Neural cell (in vitro differentiated cells): Measurements from ENCODE around the gene RFX8. TPM values are rescaled to one million over a fixed set of nuclear protein-coding genes. Genes with fewer than 3 reads are reported as not detected.

Experiments
- H2AFZ ChIP-seq: fragments of 200-600, 300-800 bp; sonication (generic), shearing (Covaris generic); 2 replicates; pipeline ENCODE4 v1.6.0; 2014; ENCODE audit warnings: low read depth, mild to moderate bottlenecking, antibody characterized with exemption, low read length, moderate library complexity
- H3F3A ChIP-seq: fragments of 200-600 bp; shearing (Covaris generic); 2 replicates; pipeline ENCODE4 v1.6.1; 2016; ENCODE audit warnings: mild to moderate bottlenecking, moderate library complexity, mixed read lengths, antibody characterized with exemption, low read length; ENCODE audit not compliant: insufficient read depth, poor library complexity, severe bottlenecking
- H3K27ac ChIP-seq: fragments of 200-600, 300-800 bp; sonication (generic), shearing (Covaris generic); 2 replicates; pipeline ENCODE4 v1.5.1; 2014; ENCODE audit warnings: mild to moderate bottlenecking, low read length, moderate library complexity
- H3K27me3 ChIP-seq: fragments of 300-800, 200-600 bp; sonication (generic), shearing (Covaris generic); 2 replicates; pipeline ENCODE4 v1.6.0; 2014; ENCODE audit warnings: mild to moderate bottlenecking, low read depth, low read length, moderate library complexity; ENCODE audit not compliant: insufficient read depth
- H3K36me3 ChIP-seq: fragments of 300-800, 200-600 bp; sonication (generic), shearing (Covaris generic); 2 replicates; pipeline ENCODE4 v1.5.1; 2014; ENCODE audit warnings: mild to moderate bottlenecking, antibody characterized with exemption, low read length, moderate library complexity; ENCODE audit not compliant: insufficient read depth
- H3K4me2 ChIP-seq: fragments of 300-800, 200-600 bp; sonication (generic), shearing (Covaris generic); 2 replicates; pipeline ENCODE4 v1.6.0; 2014; ENCODE audit warnings: mild to moderate bottlenecking, low read length
- H3K4me3 ChIP-seq: fragments of 300-800, 200-600 bp; sonication (generic), shearing (Covaris generic); 2 replicates; pipeline ENCODE4 v1.5.1; 2014; ENCODE audit warnings: mild to moderate bottlenecking, low read length, moderate library complexity
- H3K79me2 ChIP-seq: fragments of 200-600 bp; shearing (Covaris generic); replicated peaks from 2 replicates; pipeline ENCODE4 v1.6.0; 2014; ENCODE audit warnings: mild to moderate bottlenecking, low read length, moderate library complexity; ENCODE audit not compliant: insufficient read depth
- H3K9ac ChIP-seq: fragments of 300-800, 200-600 bp; sonication (generic), shearing (Covaris generic); 2 replicates; pipeline ENCODE4 v1.6.1; 2016; ENCODE audit warnings: mild to moderate bottlenecking, low read length, mixed read lengths
- H3K9me2 ChIP-seq: fragments of 200-600 bp; shearing (Covaris generic); 2 replicates; pipeline ENCODE4 v1.6.1; 2016; ENCODE audit warnings: mild to moderate bottlenecking, low read length, mixed read lengths; ENCODE audit not compliant: insufficient read depth
- H3K9me3 ChIP-seq: fragments of 200-600, 300-800 bp; sonication (generic), shearing (Covaris generic); 2 replicates; pipeline ENCODE4 v1.6.1; 2016; ENCODE audit warnings: mild to moderate bottlenecking, mixed run types, low read length, moderate library complexity, mixed read lengths
- H4K20me1 ChIP-seq: fragments of 200-600 bp; shearing (Covaris generic); 2 replicates; pipeline ENCODE4 v1.6.1; 2016; ENCODE audit warnings: mild to moderate bottlenecking, mixed run types; ENCODE audit not compliant: insufficient read depth
- CTCF ChIP-seq: fragments of 450-650 bp; IDR thresholded peaks from 2 replicates; pipeline ENCODE4 v1.5.1; 2014; ENCODE audit warnings: antibody characterized with exemption, mild to moderate bottlenecking, moderate library complexity; ENCODE audit not compliant: poor library complexity, severe bottlenecking
- EP300 ChIP-seq: fragments of 450-650 bp; conservative IDR thresholded peaks from 2 replicates; pipeline ENCODE4 v1.6.1; 2014; ENCODE audit warnings: antibody characterized with exemption, mild to moderate bottlenecking, moderate library complexity; ENCODE audit not compliant: poor library complexity, severe bottlenecking
- EZH2 ChIP-seq: fragments of 200-600, 300-800 bp; shearing (Covaris generic), sonication (generic); IDR thresholded peaks from 2 replicates; pipeline ENCODE4 v1.6.1; 2014; ENCODE audit warnings: antibody characterized with exemption, low read length, borderline replicate concordance, mild to moderate bottlenecking; ENCODE audit not compliant: insufficient read depth, poor library complexity, severe bottlenecking
- MXI1 ChIP-seq: fragments of 450-650 bp; conservative IDR thresholded peaks from 2 replicates; pipeline ENCODE4 v1.6.1; 2014; ENCODE audit warnings: antibody characterized with exemption, mild to moderate bottlenecking; ENCODE audit not compliant: poor library complexity, severe bottlenecking
- POLR2AphosphoS5 ChIP-seq: IDR thresholded peaks from 2 replicates; pipeline ENCODE4 v1.6.1; 2012
- RAD21 ChIP-seq: fragments of 450-650 bp; conservative IDR thresholded peaks from 2 replicates; pipeline ENCODE4 v1.6.1; 2014; ENCODE audit warnings: antibody characterized with exemption, mild to moderate bottlenecking, moderate library complexity
- REST ChIP-seq: IDR thresholded peaks from 2 replicates; pipeline ENCODE4 v1.6.1; 2012; ENCODE audit warnings: borderline replicate concordance
- SMC3 ChIP-seq: fragments of 450-650 bp; conservative IDR thresholded peaks from 2 replicates; pipeline ENCODE4 v1.6.1; 2014; ENCODE audit warnings: antibody characterized with exemption, mild to moderate bottlenecking, moderate library complexity; ENCODE audit not compliant: poor library complexity
- TAF1 ChIP-seq: IDR thresholded peaks from 2 replicates; pipeline ENCODE4 v1.6.1; 2012; ENCODE audit warnings: low read depth
- polyA plus RNA-seq: library from polyadenylated mRNA; depleted of rRNA; stranded (reverse); fragments of >200 nt; gene quantifications from 2 replicates; pipeline ENCODE4 v1.2.3, GENCODE V29; 2014

RFX8 gene
- polyA plus RNA-seq, 1 donor from 2014 or later: not detected

GRCh38 chr2:101405351-101405899 lies 69.5 kb downstream of the RFX8 start:
- Histone ChIP-seq H3K9me2 (no peaks in the 10 kb centered on the region), H2AFZ (no peak overlapping the region), H3F3A (no peaks in the 10 kb centered on the region), H3K79me2 (no peaks in the 10 kb centered on the region), H3K4me2 (no peak overlapping the region), H3K27me3 (no peaks in the 10 kb centered on the region), H3K9ac (no peak overlapping the region), H3K9me3 (no peaks in the 10 kb centered on the region), H3K36me3 (no peaks in the 10 kb centered on the region), H4K20me1 (no peaks in the 10 kb centered on the region), H3K4me3 (no peak overlapping the region), H3K27ac (no peak overlapping the region)
- TF ChIP-seq MXI1 (no peak), SMC3 (no peak), EP300 (no peak), POLR2AphosphoS5 (no peak), CTCF (no peak), TAF1 (no peak), REST (no peak), RAD21 (no peak), EZH2 (no peak)

- H3K9me3 ChIP-seq: no peaks in the 10 kb centered on the region
- no peak overlapping the region for H3K27ac ChIP-seq
- no peaks in the 10 kb centered on the region for H3K79me2 ChIP-seq
- no peaks in the 10 kb centered on the region for H4K20me1 ChIP-seq
- no peaks in the 10 kb centered on the region for H3K36me3 ChIP-seq
- H3K4me3 ChIP-seq: no peak overlapping the region
- H3K9ac ChIP-seq: no peak overlapping the region
- H2AFZ ChIP-seq: no peak overlapping the region
- TF ChIP-seq SMC3 (no peak), TAF1 (no peak), POLR2AphosphoS5 (no peak), MXI1 (no peak), RAD21 (no peak), EZH2 (no peak), REST (no peak)
- H3F3A ChIP-seq: no peaks in the 10 kb centered on the region
- H3K4me2 ChIP-seq: no peak overlapping the region
- no peaks in the 10 kb centered on the region for H3K9me2 ChIP-seq
- no peaks in the 10 kb centered on the region for H3K27me3 ChIP-seq
Observed at GRCh38 chr2:101403745-101404144, 71.2 kb downstream of the RFX8 start.
